SKM-1 treated with dmso at 0.1 percent for 144 hours (cell line): Measurements from ENCODE around the gene EHF.
A peak's percentile ranks its signal among the peaks of the same experiment; 100 is the strongest.

Source experiments
- DNase-seq: peaks from one replicate; lab custom pipeline; 2025; ENCODE audit not compliant: unreplicated experiment; lab: John Stamatoyannopoulos, UW

The EHF gene

DNA sequence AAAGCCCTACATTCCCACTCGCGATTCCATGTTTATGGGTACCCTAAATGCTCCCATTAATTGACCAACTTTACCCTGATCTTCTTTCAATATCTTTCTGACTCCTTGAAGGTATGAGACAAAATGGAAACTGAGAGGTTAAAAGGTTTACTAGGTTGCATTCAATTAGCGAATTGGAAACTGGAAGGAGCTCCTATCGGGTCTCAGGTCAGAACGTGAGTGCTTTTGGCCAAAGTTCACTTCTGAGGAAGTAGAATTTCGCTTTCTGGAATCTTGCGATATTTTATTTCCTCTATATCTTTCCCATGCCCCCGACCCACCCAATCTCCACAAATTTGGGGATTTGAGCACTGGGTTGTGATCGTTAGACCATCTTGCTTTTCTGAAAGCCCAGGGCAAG lies 2.6 kb downstream of the EHF start:
- DNase-seq, result no peak

DNA sequence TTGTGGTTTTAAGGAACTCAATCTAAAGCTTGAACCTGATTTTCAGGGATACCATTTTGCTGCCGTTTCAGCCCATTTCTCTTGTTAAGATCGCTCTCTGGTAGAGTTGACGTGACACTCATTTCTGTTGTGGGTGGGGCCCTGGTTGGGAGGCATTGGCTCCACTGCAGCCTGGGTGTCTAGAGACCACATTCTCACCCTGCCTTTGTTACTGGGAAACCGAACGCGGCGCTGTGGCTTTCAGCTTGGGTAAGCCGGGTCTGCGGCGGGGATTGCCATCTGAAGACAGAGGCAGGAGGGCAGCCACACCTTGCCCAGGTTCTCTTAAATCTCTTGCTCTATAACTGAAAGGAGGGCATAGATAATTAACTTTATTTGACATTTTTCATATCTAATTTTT lies 3.2 kb downstream of the EHF start:
- DNase-seq, result no peak

DNA sequence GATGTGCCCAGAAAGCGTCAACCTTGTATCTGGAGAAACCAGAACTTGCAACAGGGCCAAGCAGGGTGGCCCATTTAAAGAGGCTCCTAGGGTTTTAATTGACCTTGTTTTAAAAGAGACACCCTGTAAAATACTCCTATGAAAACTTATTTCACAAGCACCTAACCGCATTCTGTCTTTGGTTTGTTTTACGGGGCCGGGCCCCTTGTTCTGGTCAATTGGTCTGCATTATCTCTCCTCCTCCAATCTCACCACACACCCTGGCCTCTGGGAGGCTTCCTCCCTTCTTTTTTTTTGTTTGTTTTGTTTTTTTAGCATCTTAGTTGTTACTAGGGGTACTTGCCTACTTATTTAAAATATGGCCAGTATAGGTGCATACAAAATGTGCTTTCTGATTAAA lies 4.7 kb downstream of the EHF start:
- no peak for DNase-seq

DNA sequence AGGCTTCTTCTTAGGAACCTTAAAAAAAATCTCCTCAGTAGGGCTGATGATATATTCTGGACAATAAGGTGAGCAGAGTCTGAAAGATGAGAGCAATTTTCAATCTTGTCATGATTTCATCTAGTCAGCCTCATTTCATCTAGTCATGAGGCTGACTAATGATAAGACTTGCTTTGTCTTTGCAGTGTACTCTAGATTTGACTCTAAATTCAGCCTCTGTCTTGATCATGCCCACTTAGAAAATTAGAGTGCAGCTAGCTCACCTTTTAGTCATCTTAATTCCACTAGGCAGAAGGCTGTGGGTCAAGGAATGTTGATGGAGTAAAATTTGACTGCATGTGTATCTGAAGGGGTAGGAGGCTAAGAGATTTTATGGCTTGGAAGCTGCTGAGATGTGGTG lies 5.5 kb downstream of the EHF start:
- DNase-seq, result no peak

DNA sequence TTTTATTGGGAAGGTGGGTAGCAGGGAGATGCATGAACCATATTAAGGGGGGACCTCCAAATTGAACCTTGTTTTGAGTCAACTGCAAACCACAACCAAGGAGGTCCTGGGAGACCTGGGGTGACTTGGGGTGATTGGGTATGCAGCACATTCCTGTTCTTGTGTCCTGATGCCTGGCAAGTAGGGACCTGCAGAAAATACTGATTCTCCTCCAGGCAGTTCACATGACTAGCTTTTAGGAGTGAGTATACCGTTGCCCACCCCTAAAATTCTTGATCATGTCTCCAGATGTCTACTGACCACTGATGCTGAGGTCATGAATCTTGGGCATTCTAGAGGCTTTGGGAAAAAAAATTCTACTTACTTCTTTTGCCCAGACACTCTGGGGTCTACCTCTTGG lies 6.3 kb downstream of the EHF start:
- DNase-seq, result no peak

DNA sequence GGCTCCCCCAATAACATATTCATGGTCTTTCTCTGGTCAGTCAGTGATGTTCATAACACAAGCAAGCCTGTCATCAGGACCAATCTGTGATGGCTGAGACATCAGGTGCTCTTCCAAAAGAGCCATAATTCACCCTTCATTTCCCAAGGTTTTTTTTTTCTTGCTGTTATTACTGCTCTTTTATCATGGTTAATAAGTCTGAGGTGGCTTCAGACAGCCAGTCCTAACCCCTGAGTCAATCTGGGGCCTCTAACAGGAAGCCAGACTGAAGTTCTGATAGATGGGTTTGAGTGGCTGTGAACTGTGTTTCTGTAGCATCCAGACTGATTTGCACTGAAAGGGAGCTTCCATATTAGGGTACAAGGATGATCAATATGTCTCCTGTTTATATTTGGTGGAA lies 8.8 kb downstream of the EHF start:
- no peak for DNase-seq

DNA sequence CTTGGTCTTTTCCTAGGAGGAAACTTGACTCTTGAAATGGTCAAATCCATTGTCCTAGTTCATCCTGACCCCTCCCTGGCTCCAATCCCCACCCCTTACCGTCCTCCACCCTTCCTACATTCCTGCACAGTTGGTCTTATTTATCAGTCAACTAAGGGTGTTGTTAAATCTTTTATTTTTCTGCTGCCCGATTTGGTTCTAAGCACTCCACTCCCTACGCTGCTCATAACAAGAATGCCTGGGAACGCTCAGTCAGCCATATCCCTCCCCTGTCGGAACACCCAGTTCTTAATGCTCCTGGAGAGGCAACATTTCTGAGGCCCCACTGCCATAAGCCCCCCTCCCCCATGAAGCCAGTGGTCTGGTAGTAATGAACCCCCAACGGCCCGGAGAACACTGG lies 9.7 kb downstream of the EHF start:
- no peak for DNase-seq

DNA sequence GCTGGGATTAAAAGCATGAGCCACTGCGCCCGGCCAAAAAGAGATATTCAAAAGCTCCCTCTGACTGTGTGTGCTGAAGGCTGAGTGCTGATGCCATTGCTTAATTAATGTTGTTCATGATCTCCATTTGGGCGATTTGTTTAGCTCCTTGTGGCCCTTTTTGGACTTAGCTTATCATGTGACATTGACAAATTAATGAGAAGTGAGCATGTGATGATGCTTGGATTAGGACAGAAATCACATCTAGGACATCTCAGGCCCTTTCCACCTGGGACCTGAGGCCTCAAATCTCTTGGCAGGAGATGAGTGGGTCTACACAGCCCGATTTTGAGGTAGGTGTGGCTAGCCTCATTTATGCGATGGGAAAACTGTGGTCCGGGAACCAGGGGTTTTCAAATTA lies 10.4 kb downstream of the EHF start:
- no peak for DNase-seq

DNA sequence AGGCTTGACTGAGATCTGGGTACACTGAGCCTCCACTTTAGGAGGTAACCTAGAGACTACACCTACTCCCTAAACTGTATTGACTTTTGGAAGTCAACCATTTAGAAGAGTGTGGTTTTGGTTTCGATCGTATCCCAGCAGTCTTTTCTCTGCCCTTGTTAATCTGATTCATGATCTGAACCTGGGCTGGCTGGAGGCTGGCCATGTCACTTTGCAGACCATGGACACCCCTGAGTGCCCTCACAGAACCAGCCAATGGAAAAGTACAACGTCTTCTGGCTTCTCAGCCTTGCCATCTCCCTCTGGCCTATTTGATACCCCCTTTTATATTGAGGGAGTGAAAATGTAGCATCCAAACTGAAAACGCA lies 10.8 kb downstream of the EHF start:
- no peak for DNase-seq

DNA sequence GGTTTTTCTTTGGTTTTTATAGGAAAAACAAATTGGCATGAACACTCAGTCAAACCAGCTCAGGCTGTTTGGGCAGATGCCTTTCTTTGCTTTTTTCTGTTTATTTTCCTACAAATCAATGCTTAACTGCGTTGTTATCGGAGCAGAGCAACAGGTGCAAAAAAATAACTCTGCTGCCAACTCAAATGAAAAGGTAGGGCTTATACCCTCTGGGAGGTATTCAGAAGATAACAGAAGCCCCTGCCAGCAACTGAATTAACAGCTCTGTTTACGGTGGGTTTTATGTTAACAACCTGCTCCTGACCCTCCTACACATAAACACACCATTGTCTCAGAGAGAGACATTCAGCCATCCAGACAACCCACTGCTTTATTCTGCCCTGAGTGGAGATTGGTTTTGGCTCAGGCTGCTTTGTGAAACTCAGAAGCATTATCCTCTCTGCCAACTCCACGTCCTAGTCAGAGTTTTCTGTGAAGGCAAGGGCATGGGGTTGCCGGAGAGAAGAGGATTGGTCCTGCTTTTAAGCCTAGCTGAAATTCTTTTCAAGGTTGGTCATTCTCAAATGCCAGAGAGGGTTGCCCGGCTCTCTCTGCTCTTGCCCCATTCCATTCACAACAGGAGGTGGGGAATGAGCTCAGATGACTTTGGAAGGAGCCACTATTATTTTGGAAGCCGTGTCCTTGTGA lies 11.4 kb downstream of the EHF start:
- no peak for DNase-seq

DNA sequence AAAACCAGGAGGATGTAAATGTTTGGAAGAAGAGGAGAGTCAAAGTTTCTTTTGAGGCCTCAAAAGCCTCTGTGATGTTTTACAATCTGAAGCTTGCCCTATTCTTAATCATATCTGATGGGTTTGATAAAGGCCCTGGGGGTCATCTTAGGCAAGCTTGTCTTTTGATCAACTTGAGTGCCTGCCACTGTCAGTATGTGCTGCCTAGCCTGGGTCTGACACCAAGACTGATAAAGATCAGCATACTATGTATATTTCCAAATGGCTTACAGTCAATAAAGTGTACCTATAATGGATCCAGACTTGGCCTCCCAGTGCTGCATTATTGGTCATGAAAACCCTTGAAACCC lies 12.7 kb downstream of the EHF start:
- DNase-seq, result no peak

DNA sequence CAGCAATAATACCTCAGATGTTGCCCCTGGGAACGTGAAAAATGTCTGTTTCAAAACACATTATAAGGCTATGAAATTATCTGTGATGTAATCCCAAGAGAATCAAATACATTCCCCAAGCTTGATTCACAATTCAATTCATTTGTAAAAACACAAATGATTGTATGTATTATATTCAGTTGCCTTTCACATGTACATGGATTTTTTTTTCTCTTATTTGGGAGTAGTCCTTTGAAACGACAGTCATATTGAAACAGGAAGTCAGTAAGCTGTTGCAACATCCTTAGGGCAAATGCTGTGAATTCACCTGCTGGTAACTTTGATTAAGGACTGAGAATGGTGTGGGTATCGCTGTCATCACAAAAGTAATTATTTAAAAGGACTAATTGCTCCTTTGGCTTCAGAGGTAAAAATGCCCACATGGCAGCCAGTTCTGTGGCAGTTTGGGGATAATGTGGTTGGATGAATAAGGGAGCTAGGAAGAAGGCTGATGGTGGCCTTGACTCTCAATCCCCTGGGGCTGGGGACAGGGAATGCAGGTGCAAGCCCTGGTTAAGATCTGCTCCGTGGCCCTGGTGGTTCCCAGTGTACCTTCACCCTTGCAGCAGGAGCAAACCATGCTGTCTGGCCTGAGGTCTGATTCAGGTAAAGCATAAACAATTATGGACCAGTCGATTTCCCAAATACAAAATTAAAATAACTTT lies 13.2 kb downstream of the EHF start:
- peak; percentile 77 for DNase-seq

DNA sequence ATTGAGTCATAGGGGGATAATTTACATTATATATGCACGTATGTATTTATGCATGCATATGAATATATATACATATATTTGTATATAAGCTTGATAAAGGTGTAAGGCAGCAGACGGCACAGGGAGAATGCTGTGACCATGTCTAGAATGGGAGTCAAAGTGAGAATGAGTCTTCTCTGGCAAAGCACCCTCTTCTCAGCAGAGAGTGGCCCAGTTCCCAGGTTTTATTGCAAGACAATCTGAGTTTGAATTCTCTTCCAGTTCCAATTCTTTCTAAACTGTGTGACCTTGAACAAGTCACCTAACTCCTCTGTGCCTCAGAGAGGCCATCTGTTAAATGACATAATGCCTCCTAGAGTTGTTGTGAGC lies 13.8 kb downstream of the EHF start:
- no peak for DNase-seq

DNA sequence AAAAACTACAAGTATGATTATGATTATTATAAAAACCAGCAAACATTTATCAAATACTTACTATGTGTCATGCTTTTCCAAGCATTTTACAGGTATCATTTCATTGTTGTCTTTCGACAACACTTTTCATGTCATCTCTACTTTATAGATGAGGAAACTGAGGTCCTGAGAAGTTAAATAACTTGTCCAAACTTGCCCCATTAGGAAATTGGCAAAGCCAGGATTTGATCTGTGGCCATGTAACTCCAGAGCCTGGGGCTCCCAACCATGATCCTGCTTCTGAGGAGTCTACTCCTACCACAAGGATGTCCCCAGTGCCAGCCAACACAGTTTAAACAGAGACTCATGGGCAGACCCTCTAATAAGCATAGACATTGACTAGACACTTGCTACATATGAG lies 15.2 kb downstream of the EHF start:
- no peak for DNase-seq

DNA sequence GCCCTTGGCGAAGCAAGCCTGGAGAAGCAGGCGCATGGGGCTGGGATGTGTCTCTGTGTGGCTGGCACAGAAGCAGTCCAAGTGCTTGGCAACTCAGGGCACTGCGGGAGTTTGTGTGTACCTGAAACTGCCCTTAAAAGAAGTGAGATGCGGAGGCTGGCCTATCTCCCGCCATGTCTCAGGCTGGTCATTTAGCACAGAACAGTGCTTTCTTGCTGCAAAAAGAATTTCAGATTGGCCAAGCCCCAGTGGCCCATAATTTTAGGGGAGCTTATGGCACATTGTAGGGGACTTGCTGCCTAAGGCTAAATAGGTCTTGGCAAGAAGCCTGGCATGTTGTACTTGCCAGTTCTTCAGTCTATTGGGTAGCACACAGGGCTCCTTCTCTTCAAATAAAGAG lies 16.4 kb downstream of the EHF start:
- DNase-seq, result no peak

DNA sequence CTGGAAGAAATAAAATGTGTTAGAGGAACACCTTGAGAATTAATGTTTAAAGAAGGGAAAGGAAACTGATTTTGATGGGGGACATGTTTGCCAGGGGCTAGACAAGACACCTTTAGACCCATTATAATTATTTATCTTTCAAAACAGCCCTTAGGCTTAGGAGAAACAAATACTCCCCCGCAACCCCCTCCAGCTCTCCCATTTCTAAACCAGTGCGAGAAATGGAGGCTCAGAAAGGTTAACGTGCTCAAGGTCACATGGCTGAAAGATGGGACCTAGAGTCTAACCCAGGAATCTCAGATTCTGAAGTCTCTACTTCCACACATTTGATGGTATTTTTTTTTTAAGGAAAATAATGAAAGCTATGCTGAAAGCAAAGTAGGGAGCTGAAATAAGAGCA lies 18.0 kb downstream of the EHF start:
- no peak for DNase-seq

DNA sequence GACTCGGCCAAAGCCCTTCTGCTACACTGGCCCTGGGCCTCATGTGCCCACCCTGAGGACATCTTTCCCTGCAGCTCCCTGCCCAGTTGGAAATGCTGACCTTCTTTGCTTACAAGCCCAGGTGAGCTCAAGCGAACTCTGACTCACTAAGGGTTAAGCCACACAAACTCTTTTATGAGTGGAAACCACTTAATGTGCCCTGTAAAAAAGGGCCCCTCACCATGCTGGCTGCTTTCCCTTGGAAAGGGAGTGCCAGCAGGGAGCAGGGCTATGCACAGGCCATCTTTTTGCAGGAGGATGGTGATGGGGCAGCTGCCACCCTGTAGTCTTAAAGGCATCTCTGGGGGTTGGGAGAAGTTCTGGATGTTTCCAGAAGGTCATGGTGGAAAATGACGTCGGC lies 18.7 kb downstream of the EHF start:
- DNase-seq, result no peak

DNA sequence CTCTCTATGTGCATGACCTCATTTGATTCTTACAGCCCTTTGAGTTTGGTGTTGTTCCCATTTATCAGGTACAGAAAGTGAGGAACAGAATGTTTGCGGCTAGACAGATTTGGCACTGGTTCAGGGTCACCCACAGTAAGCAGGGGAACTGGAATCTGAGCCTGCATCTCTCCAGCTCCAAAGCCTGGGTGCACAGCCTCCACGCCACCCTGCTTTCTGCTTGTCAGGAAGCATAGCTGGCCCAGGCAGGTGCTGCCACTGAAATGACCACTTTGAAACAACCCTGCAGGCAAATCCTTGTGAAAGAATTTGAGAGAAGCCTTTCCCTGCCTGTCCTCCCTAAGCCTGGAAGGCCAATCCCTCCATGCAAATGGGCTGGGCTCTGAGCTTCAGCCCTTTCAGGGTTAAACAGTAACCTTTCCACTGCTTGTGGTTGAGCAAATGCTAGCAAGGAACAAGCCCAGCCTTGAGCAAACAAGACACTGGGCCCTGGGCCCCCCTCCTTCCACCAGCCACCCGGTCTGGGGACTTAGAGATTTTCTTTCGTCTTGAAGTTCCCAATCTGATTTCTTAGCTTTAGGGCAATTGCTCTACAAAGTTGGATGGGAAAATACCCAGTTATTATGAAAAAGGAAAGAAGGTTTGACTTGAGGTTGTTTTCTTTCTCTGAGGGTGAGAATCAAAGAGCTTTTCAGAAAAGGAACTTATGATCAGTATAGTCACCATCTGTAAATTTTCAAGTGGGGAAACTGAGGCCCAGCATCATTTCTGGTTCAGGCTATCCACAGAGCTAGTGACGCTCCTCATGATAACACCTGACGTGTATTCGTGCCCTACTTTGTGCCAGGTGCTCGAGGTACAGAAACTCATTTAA lies 19.4 kb downstream of the EHF start:
- DNase-seq, result peak; percentile 42

DNA sequence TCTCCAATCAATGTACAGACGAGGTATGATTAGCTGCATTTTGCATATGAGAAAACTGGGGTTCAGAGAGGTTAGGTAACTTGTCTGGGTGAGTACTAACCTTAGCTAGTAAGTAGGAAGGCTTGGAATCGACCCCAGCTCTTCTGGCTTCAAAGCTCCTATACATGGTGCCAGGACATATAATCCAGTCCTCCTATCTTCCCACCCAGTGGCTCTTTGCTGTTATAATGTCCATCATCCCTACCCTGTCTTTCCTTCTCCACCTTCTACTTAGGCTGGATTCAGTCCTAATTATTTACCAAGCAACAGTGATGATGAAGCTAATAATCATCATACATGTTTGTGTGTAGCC lies 20.0 kb downstream of the EHF start:
- no peak for DNase-seq

DNA sequence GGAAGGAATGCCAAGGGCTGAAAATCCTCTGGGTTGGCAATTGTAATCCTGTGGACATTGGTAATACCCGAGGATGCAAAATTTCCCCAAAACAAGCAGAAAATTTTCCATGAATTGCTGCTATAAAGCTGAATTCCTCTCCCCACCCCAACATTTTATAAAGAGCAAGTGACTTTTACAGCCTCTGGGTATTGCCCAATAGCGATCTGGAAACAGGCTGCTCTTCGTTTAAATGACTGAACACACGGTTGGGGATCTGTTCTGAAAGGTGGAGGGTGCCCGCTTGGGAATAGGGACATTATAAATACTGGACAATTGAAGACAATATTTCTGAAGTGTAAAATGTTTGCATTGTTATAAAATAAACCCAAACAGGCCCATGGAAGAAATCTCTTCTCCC lies 20.6 kb downstream of the EHF start:
- DNase-seq, result no peak

DNA sequence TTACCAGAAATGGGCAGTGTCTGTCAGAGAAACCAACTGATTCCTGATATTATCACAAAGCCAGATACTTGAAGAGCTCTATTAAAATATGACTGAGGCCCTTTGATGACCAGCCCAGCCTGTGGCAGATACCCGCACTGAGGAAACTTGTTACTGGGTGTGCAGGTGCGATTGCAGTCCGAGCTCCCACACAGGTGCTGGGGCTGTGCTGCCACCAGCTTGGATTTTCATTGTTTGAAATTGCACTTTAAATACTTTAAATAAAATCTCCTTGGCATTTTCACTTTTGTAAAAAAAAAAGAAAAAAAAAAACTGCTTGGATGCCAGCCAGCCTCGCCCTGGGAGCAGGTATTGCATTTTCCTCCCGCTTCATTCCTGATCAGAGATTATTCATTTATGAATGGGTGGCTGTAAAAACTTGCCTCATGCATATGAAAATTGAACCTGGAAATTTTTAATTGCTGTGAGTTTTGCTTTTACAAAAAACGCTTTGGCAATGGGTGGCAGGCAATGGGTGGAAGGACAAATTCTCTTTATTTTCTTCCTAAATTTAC lies 21.2 kb downstream of the EHF start:
- DNase-seq, result no peak

DNA sequence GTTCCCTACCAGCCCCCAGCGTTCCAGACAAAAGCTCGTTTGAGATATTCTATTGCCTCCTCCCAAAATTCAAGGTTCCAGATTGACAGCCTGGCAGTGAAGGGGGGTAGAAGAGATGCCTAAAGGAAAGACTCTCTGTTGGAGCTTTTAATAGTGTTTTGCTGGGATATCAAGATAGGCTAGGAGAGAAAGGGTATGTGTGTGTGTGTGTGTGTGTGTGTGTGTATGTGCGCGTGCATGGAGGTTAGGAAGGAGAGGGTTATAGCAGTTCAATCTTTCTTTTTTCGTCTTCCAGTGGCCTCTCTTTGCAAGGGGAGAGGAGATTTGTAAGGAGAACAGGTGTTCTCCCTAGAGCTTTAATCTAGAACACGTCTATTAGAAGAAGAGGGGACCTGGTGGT lies 22.0 kb downstream of the EHF start:
- no peak for DNase-seq
